T-helper 2 cell treated with Interferon-gamma antibody and Interleukin-4, amounts not matched to agents 100 ng/mL and 5 ng/mL, for 36 hours (primary cell): ENCODE measurements around the gene GEMIN5. TPM values are rescaled to one million over a fixed set of nuclear protein-coding genes. Genes with fewer than 3 reads are reported as not detected.
"Not testable (repeated sequence)": the region's sequence is repeated elsewhere in the genome, so short reads cannot be mapped to it uniquely, and the experiment has no call there.

Experiments used
- intact Hi-C: fragments of 100-400 bp; cut with micrococcal nuclease; formaldehyde crosslinking; loops from one replicate; pipeline ENCODE4 v1.15.1; 2023
- total RNA-seq: library from RNA; stranded (reverse); gene quantifications from 2 replicates; pipeline ENCODE4 v1.2.3, GENCODE V29; 2022

Gene GEMIN5, protein sequence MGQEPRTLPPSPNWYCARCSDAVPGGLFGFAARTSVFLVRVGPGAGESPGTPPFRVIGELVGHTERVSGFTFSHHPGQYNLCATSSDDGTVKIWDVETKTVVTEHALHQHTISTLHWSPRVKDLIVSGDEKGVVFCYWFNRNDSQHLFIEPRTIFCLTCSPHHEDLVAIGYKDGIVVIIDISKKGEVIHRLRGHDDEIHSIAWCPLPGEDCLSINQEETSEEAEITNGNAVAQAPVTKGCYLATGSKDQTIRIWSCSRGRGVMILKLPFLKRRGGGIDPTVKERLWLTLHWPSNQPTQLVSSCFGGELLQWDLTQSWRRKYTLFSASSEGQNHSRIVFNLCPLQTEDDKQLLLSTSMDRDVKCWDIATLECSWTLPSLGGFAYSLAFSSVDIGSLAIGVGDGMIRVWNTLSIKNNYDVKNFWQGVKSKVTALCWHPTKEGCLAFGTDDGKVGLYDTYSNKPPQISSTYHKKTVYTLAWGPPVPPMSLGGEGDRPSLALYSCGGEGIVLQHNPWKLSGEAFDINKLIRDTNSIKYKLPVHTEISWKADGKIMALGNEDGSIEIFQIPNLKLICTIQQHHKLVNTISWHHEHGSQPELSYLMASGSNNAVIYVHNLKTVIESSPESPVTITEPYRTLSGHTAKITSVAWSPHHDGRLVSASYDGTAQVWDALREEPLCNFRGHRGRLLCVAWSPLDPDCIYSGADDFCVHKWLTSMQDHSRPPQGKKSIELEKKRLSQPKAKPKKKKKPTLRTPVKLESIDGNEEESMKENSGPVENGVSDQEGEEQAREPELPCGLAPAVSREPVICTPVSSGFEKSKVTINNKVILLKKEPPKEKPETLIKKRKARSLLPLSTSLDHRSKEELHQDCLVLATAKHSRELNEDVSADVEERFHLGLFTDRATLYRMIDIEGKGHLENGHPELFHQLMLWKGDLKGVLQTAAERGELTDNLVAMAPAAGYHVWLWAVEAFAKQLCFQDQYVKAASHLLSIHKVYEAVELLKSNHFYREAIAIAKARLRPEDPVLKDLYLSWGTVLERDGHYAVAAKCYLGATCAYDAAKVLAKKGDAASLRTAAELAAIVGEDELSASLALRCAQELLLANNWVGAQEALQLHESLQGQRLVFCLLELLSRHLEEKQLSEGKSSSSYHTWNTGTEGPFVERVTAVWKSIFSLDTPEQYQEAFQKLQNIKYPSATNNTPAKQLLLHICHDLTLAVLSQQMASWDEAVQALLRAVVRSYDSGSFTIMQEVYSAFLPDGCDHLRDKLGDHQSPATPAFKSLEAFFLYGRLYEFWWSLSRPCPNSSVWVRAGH (N-terminal part only)
- 19.4 and 20.4 TPM in 2 replicates for total RNA-seq

DNA sequence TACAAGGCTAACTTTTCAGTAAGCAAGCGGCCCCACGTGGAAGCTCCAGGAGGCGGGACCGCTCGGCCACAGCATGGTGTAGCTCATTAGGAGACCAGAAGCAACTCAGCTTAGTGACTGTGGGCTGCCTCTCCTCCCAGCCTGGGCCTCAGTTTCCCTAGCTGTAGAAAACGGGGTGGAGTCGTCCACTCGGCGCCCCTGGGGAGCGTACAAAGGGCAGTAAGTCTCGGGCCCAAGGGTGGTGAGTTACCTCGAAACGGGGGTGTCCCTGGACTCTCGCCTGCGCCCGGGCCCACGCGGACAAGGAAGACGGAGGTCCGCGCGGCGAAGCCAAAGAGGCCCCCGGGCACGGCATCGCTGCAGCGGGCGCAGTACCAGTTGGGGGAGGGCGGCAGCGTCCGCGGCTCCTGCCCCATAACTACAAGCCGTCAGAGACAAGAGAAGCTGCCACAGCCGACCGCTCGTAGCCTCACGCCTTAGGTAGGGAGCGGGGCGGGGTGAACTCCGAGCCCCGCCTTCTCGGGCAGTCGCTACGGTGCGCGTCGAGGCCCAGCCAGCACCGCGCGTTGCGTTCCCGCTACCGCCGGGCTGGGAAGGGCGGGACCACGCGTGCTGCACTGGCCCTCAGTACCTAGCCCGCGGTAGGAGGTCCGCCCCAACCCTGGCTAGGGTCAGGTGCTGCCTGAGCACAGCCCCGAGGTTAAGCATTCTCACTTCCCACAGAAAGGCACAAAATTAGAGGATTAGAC lies at the start of gene GEMIN5:
GEMIN5 (minus strand) TSS at position 494 of the 749 bp plus-strand sequence; CDS start at position 416, 78 bp downstream.
- intact Hi-C loops, result loop anchor here (5.0 kb wide), 1 partner anchor 901 kb away; the partner anchor contains the start of genes FAM114A2 and MFAP3

DNA sequence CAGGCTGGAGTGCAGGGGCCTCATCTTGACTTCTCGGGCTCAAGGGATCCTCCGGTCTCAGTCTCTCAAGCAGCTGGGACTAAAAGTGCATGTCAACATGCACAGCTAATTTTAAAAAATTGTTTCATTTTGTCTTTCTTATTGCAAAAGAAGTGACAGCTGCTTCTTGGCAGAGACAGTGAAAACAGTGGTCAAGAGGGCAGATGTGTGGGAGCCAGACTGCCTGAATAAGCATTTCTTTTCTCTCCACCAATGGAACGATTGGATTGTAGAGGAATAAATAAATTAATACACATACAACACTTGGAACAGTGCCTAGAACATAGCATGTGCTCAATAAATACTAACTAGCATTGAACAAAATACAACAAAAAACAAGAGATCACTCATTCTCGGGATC lies 48.1 kb upstream of the GEMIN5 start:
- intact Hi-C loops, result no loop called here

DNA sequence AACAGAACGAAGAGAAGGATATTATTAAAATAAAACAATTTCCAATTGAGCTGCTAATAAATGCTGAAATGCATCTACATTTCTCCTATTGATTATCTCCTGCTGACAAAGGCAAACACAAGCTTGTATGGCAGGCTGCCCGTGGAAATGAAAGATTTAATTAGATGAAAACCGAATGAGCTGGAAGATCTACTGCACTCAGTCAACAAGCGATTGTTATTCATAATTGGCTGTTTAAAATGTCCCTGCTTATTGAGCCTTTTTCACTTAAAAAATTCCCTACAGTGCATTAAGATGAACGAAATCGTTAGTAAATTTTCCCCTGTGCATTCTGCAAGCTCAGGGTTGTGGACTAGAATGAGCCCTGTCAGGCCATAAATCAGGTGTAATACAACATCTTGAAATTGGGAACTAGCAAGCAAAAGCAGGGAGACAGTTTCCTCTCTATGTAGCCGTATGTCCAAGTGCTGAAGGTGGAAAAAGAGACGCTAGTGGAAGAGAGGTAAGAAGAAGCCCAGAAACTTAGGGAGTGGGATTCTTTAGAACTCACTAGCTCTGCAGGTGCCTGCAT lies 47.0 kb upstream of the GEMIN5 start:
- intact Hi-C loops, result no loop called here

DNA sequence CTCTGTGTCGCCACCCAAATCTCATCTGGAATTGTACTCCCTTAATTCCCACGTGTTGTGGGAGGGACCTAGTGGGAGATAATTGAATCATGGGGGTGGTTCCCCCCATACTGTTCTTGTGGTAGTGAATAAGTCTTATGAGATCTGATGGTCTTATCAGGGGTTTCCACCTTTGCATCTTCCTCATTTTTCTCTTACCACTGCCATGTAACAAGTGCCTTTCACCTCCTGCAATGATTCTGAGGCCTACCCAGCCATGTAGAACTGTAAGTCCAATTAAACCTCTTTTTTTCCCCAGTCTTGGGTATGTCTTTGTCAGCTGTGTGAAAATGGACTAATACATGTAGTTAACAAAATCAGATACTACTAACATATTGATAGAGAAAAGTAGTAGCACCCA lies 40.3 kb upstream of the GEMIN5 start:
- intact Hi-C loops, result not testable (repeated sequence)

DNA sequence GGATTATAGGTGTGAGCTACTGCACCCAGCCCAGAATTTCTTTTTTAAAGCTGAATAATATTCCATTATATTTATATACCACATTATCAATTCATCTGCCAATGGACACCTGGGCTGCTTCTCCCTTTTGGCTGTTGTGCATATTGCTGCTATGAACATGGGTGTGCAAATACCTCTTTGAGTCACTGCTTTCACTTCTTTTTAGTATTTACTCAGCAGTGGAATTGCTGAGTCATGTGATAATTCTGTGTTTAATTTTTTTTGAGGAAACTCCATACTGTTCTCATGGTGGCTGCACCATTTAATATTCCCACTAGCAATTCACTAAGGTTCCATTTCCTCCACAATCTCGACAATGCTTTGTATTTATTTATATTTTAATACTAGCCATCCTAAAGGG lies 39.4 kb upstream of the GEMIN5 start:
- intact Hi-C loops, result no loop called here

DNA sequence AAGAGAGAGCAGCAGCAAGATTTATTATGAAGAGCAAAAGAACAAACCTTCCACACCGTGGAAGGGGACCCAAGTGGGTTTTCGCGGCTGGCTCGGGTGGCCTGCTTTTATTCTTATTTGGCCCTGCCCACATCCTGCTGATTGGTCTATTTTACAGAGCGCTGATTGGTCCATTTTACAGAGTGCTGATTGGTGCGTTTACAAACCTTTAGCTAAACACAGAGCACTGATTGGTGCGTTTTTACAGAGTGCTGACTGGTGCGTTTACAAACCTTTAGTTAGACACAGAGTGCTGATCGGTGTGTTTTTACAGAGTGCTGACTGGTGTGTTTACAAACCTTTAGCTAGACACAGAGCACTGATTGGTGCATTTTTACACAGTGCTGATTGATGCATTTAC lies 38.1 kb upstream of the GEMIN5 start:
- intact Hi-C loops, result not testable (repeated sequence)

DNA sequence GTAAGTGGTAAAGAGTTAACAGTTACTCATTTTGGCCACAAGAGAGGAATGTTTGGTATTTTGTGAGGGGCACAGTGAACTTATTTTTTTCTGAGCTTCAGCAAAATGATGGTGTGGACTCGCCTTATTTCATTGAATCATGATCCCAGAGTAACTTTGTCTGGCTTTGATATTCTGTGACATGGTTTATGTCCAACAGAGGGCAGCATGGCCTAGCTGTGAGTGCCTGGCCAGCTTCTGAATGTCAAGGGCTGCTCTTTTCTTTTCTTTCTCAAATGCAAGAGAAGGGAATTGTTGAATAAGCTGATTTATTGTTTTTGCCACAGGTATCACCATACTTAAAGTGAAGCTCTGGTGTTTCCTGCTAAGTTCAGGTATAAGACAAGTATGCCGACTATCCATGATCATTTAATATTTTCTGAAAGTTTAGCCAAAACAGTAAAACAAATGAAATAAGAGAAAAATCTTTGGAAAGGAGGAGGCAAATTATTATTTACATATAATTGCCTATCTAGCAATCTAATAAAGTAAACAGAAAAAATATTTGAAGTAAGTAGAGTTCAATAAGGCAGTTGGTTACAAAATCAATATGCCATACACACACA lies 34.6 kb upstream of the GEMIN5 start:
- intact Hi-C loops, result no loop called here

DNA sequence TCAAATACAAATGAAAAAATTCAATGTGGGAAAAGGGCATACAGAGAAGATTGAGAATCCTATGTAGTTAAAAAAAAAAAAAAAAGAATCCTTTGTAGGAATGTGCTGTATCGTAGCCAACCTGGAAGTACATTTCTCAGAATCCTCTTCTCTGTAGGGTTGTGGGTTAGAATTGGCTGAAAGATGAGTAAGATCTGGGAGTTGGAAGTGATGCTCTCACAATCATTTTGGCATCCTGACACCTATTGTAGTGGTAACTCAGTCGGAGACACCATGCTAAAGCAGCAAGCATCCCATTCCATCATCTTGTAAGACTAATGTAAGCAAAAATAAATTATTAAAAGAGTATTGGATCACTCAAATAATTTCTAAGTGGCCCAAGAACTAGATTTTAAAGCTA lies 33.5 kb upstream of the GEMIN5 start:
- intact Hi-C loops, result no loop called here

DNA sequence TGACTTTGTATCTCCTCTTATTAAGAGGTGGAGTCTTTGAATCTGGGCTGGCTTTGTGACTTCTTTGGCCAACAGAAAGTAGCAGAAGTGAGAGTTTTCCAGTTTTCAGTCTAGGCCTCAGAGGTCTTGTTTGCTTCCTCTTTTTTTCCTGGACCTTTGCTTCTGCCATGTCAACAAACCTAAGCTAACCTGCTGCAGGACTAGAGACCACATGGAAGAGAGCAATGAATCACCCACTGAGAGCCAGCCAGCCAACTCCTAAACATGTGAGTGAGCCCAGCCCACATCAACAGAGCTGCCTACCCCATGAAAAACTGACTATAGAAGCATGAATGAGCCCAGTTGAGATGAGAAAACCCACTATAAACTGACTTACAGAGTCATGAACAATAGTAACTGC lies 32.7 kb upstream of the GEMIN5 start:
- intact Hi-C loops, result no loop called here

DNA sequence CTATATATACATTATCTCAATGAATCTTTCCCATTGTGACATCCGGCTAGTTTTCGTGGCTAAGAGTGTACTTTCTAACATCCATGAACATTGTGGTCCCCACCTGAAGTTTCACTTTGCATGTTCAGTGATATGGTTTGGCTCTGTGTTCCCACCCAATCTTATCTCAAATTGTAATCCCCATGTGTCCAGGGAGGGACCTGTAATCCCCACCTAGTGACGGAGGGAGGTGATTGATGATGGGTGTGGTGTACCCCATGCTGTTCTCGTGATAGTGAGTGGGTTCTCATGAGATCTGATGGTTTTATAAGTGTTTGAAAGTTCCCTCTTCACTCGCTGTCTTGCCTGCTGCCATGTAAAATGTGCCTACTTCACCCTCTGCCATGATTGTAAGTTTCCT lies 30.9 kb upstream of the GEMIN5 start:
- intact Hi-C loops, result no loop called here

DNA sequence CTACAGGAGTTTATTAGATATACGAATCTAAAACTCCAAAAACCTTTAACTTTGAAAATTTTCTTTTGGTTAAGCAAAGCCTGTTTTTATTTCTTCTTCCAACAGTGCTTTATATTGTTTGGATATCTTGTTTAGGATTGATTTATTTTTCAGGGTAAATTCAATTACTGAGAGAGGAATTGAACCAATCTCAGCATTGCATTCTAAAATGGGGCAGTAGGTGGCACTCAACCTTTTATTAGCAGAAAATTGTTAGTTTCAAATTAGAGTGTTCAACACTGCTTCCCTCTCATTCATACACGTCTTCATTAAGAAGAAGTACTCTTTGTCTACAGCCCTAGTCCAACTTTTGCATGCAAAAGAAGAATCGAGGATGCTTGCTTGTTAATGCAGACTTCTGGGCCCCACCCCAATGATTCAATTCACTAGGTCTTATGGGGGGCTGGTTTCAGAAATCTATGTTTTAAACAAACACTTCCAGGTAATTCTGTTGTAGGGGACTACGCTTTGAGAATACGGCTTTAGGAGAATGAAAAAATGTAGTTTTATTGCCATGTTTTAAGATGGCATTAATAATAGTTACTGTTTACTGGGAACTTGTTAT lies 29.5 kb upstream of the GEMIN5 start:
- intact Hi-C loops, result no loop called here

DNA sequence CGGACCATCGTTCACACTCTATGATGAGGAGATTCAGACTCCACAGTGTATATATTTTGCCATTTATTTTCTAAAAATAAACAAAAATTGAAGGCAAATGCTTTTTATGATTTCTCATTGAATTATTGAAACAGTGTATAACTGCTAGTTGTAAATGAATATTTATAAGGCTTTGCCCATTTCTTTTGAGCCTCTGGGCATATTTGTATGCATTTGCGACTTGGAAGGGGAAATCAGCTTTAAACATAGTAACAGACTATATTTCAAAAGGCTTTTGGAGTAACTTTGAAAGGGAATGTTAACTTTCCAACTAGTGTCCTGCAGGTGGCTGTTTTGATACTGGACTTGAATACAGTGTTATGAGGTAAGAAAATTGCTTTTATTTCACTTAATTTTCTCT lies 28.9 kb upstream of the GEMIN5 start:
- intact Hi-C loops, result no loop called here

DNA sequence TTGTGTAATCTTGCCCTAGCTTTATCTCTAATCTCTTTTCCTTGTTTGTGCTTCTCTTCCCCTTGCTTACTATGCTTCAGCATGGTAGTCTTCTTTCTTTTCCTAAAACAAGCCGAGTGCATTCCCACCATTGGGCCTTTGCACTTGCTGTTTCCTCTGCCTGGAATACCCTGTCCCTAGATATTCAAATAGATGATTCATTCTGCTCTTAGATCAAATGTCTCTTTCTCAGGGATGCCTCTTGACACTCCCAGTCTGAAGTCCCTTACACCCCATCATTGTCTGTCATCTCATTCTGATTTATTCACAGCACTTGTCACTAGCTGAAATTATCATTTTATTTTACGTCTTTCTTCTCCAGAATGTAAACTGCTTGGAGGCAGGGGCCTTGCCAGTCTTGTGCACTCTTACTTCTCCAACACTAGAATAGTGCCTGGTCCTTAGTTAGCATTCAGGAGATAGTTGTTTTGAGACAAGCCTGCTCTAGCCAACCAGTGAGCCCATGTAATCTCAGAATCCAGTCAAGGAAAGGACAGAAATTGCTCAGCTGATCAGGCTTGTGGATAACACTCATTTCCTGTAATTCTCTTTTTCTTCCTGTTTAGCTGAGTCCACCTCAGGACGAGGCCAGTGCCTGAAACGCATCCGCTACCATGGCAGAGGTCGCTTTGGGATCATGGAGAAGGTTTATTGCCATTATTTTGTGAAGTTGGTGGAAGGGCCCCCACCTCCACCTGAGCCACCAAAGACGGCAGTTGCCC lies 28.2 kb upstream of the GEMIN5 start:
- intact Hi-C loops, result no loop called here

DNA sequence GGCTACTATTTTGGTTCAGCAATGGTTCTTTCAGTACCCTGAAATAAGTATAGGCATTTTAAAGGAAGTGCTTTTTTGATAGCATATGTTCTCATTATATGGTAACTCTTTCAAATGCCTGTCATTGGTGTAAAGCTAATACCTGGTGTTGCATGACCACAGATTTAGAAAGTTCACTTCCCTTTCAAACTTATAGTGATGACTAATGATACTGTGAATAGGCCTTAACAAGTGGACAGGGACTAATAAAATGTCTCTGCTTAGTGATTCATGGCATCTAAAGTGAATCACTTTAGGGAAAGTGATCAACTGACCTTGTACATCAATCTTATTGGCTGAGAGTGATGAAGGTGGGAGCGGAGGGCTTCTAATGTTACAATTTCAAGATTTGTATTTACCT lies 24.5 kb upstream of the GEMIN5 start:
- intact Hi-C loops, result no loop called here

DNA sequence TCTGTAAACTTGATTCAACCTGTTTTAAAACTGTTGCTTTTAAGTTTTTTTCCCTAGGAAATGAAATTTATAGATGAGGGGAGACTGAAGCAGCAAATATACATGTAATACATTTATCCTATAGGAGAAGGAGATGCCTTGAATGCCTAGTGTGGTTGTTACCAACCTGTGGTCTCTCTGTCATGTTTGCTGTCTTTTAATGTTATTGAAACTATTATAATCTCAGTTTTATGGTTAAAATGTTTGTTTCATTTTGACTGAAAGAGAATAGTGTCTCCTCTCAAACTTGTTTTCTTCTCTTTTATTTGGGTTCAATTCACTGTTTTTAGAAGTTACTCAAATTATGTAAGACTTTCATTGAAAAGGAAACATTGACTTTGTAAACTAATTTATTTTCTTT lies 18.7 kb upstream of the GEMIN5 start:
- intact Hi-C loops, result no loop called here

DNA sequence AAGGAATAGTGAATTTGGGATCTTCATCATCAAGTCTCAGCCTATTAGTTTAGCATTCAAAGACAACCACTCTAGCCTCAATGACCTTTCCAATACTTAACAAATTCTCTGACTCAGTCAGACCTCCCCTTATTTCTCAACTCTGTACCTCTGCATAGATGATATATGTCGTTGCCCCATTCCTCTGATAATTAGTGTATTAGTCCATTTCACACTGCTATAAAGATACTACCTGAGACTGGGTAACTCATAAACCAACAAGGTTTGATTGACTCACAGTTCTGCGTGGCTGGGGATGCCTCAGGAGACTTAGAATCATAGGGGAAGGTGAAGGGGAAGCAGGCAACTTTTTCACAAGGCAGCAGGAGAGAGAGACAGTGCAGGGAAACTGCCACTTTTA lies 11.8 kb upstream of the GEMIN5 start:
- intact Hi-C loops, result loop anchor here (5.0 to 10.0 kb wide), 2 partner anchors 198 to 755 kb away; partner anchors contain the start of gene GALNT10

DNA sequence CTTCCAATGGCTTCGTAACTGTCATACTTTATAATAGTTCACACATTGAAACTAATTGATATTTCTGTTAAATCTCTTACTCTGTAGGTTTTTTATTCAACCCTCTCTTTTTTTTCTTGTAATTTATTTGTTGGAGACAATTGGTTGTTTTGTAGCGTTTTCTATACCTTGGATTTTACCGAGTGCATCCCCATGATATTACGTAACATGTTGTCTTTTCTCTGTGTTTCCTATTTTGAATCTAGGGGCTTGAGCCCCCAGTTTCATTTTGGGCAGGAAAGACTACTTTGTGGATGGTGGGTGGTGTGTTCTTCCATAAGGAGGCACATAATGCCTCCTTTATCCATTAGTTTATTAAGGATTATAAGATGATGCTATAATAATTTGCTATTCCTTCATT lies 10.3 kb upstream of the GEMIN5 start:
- intact Hi-C loops, result loop anchor here (5.0 to 10.0 kb wide), 2 partner anchors 199 to 754 kb away; partner anchors contain the start of gene GALNT10

DNA sequence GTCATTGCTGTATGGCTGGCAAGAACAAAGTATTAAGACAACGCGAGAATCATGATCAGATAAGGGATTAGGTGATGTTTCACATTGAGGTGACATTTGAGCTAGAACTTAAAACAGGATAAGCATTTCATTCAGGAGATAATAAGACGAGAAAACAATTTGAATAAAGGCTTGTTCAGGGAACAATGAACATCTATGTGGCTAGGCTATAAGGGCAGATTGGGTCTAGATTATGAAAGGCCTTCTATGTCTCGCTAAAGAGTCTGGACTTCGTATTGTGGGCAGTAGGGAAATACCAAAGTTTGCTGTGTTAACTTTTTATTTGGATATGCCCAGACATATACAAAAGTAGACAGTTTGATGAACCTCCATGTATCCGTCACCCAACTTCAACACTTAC lies 9.8 kb upstream of the GEMIN5 start:
- intact Hi-C loops, result loop anchor here (5.0 to 10.0 kb wide), 2 partner anchors 200 to 753 kb away; partner anchors contain the start of gene GALNT10
